ENCODE data around the gene MSANTD4.
"Not testable (repeated sequence)": the region's sequence is repeated elsewhere in the genome, so short reads cannot be mapped to it uniquely, and the experiment has no call there.

The MSANTD4 gene

GRCh38 chr11:106012744-106013143 lies 9.3 kb downstream of the MSANTD4 start:
- no peak for DNase-seq

- DNase-seq: no peak
Measured at GRCh38 chr11:106011481-106011880, 10.6 kb downstream of the MSANTD4 start.

GRCh38 chr11:106003094-106003493 lies 18.9 kb downstream of the MSANTD4 start:
- DNase-seq: not testable (repeated sequence)

GRCh38 chr11:106001304-106002012 lies 20.6 kb downstream of the MSANTD4 start:
- no peak for DNase-seq

- DNase-seq: no peak
Measured at GRCh38 chr11:105991888-105992287, 30.2 kb downstream of the MSANTD4 start.

GRCh38 chr11:105989124-105989523 lies 32.9 kb downstream of the MSANTD4 start:
- DNase-seq: no peak

GRCh38 chr11:105988197-105988596 lies 33.8 kb downstream of the MSANTD4 start:
- no peak for DNase-seq

GRCh38 chr11:105986554-105986953 lies 35.5 kb downstream of the MSANTD4 start:
- DNase-seq: no peak

GRCh38 chr11:105979997-105980703 lies 41.9 kb downstream of the MSANTD4 start:
- DNase-seq: no peak

- DNase-seq: no peak
Measured at GRCh38 chr11:105975128-105975527, 46.9 kb downstream of the MSANTD4 start.

GRCh38 chr11:105969756-105970155 lies 52.3 kb downstream of the MSANTD4 start:
- DNase-seq: no peak

GRCh38 chr11:105968021-105968697 lies 53.9 kb downstream of the MSANTD4 start:
- DNase-seq: no peak

- DNase-seq: peak; percentile 37
Measured at GRCh38 chr11:105960252-105961245, 61.5 kb downstream of the MSANTD4 start.
